Caco-2 (cell line): Measurements from ENCODE around the gene CCDC188. TPM values are rescaled to one million over a fixed set of nuclear protein-coding genes. Genes with fewer than 3 reads are reported as not detected.

Experiments used
- BruUV-seq: library from RNA; stranded (reverse); fragments of 400-500 nt; replicated peaks from 2 replicates; lab custom pipeline; 2021; lab: Mats Ljungman, UMichigan
- CTCF ChIA-PET: fragments of 300-600 bp; sonication (Branson Sonifier 250); formaldehyde crosslinking; loops from one replicate; lab custom pipeline; 2022; ENCODE audit warnings: antibody characterized with exemption; lab: Charles Lee
- POLR2A ChIA-PET: fragments of 300-600 bp; sonication (Branson Sonifier 250); formaldehyde crosslinking; loops from one replicate; lab custom pipeline; 2022; ENCODE audit warnings: antibody characterized with exemption; lab: Charles Lee
- DNase-seq, 2 experiments: peaks; one replicate each; pipeline versions ENCODE4 v3.0.0 to v3.0.0-alpha.2; 2020 to 2022
- H3K27me3 ChIP-seq: replicated peaks from 2 replicates; pipeline ENCODE4 v1.6.0; 2011; ENCODE audit warnings: low read length; ENCODE audit not compliant: control insufficient read depth, insufficient read depth
- H3K36me3 ChIP-seq: 2 replicates; pipeline ENCODE4 v1.5.1; 2011; ENCODE audit warnings: low read length; ENCODE audit not compliant: control insufficient read depth, insufficient read depth
- H3K4me1 ChIP-seq: fragments of 250-450 bp; sonication (Bioruptor Pico); 2 replicates; pipeline ENCODE4 v1.5.1; 2020; ENCODE audit warnings: mild to moderate bottlenecking
- H3K4me3 ChIP-seq: 2 replicates; pipeline ENCODE4 v1.5.1; 2011; ENCODE audit warnings: low read depth, mild to moderate bottlenecking, control low read depth, low read length
- H3K9me3 ChIP-seq: fragments of 250-450 bp; sonication (Bioruptor Pico); 2 replicates; pipeline ENCODE4 v1.5.1; 2020; ENCODE audit warnings: mild to moderate bottlenecking, moderate library complexity
- H3K27ac Mint-ChIP-seq: one replicate; pipeline ENCODE4 v1.8.0; 2022; ENCODE audit warnings: mixed read lengths; ENCODE audit not compliant: unreplicated experiment
- H3K27me3 Mint-ChIP-seq: one replicate; pipeline ENCODE4 v1.8.0; 2022; ENCODE audit warnings: mixed read lengths; ENCODE audit not compliant: insufficient read depth, unreplicated experiment
- H3K36me3 Mint-ChIP-seq: one replicate; pipeline ENCODE4 v1.8.0; 2022; ENCODE audit warnings: mild to moderate bottlenecking, mixed read lengths; ENCODE audit not compliant: insufficient read depth, unreplicated experiment
- H3K4me1 Mint-ChIP-seq: one replicate; pipeline ENCODE4 v1.8.0; 2022; ENCODE audit warnings: low read depth, mixed read lengths; ENCODE audit not compliant: unreplicated experiment
- H3K4me3 Mint-ChIP-seq: one replicate; pipeline ENCODE4 v1.8.0; 2022; ENCODE audit warnings: mild to moderate bottlenecking, moderate library complexity, mixed read lengths; ENCODE audit not compliant: unreplicated experiment
- H3K9me3 Mint-ChIP-seq: one replicate; pipeline ENCODE4 v1.8.0; 2022; ENCODE audit warnings: mixed read lengths; ENCODE audit not compliant: unreplicated experiment
- CTCF ChIP-seq, 2 experiments: fragments of 200-600 bp in 1 of 2; IDR thresholded peaks; 1 replicate in 1 of 2; 2 replicates in 1 of 2; pipeline versions ENCODE4 v1.5.1 to v1.8.0; 2011 to 2022; ENCODE audit warnings: antibody characterized with exemption in 1 of 2, control low read depth in 1 of 2, inconsistent platforms in 1 of 2, low read depth in 1 of 2, low read length in 1 of 2, mild to moderate bottlenecking in 1 of 2, moderate library complexity in 1 of 2; ENCODE audit not compliant: insufficient read depth in 1 of 2, severe bottlenecking in 1 of 2, unreplicated experiment in 1 of 2
- intact Hi-C: fragments of 100-400 bp; cut with micrococcal nuclease; formaldehyde crosslinking; loops from one replicate; pipeline ENCODE4 v1.10.0; 2022; ENCODE audit not compliant: unreplicated experiment
- total RNA-seq: library from RNA; stranded (reverse); gene quantifications from 2 replicates; pipeline ENCODE4 v1.2.3, GENCODE V29; 2022

Gene CCDC188
- total RNA-seq, 1 experiment from 2014 or later, result not detected

- Mint-ChIP-seq H3K9me3 (no peaks in the 10 kb centered on the region), H3K27ac (peak overlapping the region; percentile 57), H3K4me1 (no peaks in the 10 kb centered on the region), H3K36me3 (no peaks in the 10 kb centered on the region), H3K27me3 (no peaks in the 10 kb centered on the region), H3K4me3 (no peak overlapping the region)
- BruUV-seq, result no TSS peak
- Histone ChIP-seq H3K9me3 (no peaks in the 10 kb centered on the region), H3K36me3 (no peaks in the 10 kb centered on the region), H3K4me1 (no peaks in the 10 kb centered on the region), H3K27me3 (no peaks in the 10 kb centered on the region), H3K4me3 (no peak overlapping the region)
- no peak for DNase-seq
- CTCF ChIA-PET, result no interaction called here
- intact Hi-C loops, result no loop called here
- no peak for TF ChIP-seq CTCF (IDR thresholded peaks at IDR 0.05; ENCODE audit: insufficient read depth in 1 of 2, low read depth in 1 of 2, low read length in 1 of 2, severe bottlenecking in 1 of 2, unreplicated experiment in 1 of 2)
- POLR2A ChIA-PET, result no interaction called here
These were observed 377 bp upstream of the CCDC188 start for GRCh38 chr22:20151276-20151588.

- intact Hi-C loops, result no loop called here
- ChIA-PET POLR2A (no interaction called here), CTCF (interaction anchor here (0.6 to 0.7 kb wide), 2 partner anchors 39 to 45 kb away, joined by 3 to 7 read pairs; no protein-coding TSS in a partner anchor)
- no peak for TF ChIP-seq CTCF (IDR thresholded peaks at IDR 0.05; ENCODE audit: insufficient read depth in 1 of 2, low read depth in 1 of 2, low read length in 1 of 2, severe bottlenecking in 1 of 2, unreplicated experiment in 1 of 2)
- Histone ChIP-seq H3K4me1 (no peaks in the 10 kb centered on the region), H3K27me3 (no peaks in the 10 kb centered on the region), H3K9me3 (no peaks in the 10 kb centered on the region), H3K36me3 (no peaks in the 10 kb centered on the region), H3K4me3 (no peak overlapping the region)
- H3K27me3 Mint-ChIP-seq, result no peaks in the 10 kb centered on the region
- H3K4me3 Mint-ChIP-seq, result no peak overlapping the region
- no peaks in the 10 kb centered on the region for H3K4me1 Mint-ChIP-seq
- BruUV-seq, result no TSS peak
- no peak overlapping the region for H3K27ac Mint-ChIP-seq
- H3K36me3 Mint-ChIP-seq, result no peaks in the 10 kb centered on the region
- no peaks in the 10 kb centered on the region for H3K9me3 Mint-ChIP-seq
- no peak for DNase-seq
These were observed 1.3 kb downstream of the CCDC188 start for GRCh38 chr22:20149257-20150250.

GRCh38 chr22:20148414-20148813, 2.4 kb downstream of the CCDC188 start:
- intact Hi-C loops, result no loop called here
- CTCF ChIA-PET, result no interaction called here

More at GRCh38 chr22:20148414-20148813, 2.4 kb downstream of the CCDC188 start:
- no peak overlapping the region for H3K4me3 Mint-ChIP-seq
- POLR2A ChIA-PET, result no interaction called here
- H3K27me3 Mint-ChIP-seq, result no peaks in the 10 kb centered on the region
- no peak for TF ChIP-seq CTCF (IDR thresholded peaks at IDR 0.05; ENCODE audit: insufficient read depth in 1 of 2, low read depth in 1 of 2, low read length in 1 of 2, severe bottlenecking in 1 of 2, unreplicated experiment in 1 of 2)
- H3K36me3 Mint-ChIP-seq, result no peaks in the 10 kb centered on the region
- no peak for DNase-seq
- no peaks in the 10 kb centered on the region for H3K9me3 ChIP-seq
- no peak overlapping the region for H3K27ac Mint-ChIP-seq
- no peak overlapping the region for H3K4me3 ChIP-seq
- no peaks in the 10 kb centered on the region for H3K4me1 Mint-ChIP-seq
- H3K4me1 ChIP-seq, result no peaks in the 10 kb centered on the region
- H3K36me3 ChIP-seq, result no peaks in the 10 kb centered on the region
- no peaks in the 10 kb centered on the region for H3K9me3 Mint-ChIP-seq
- BruUV-seq, result no TSS peak
- no peaks in the 10 kb centered on the region for H3K27me3 ChIP-seq
